Ascending aorta (tissue), 2 donors: ENCODE results near the gene SLC9A2. TPM values are rescaled to one million over a fixed set of nuclear protein-coding genes. Genes with fewer than 3 reads are reported as not detected.
A peak's percentile ranks its signal among the peaks of the same experiment; 100 is the strongest.

Experiments used
- DNase-seq, 2 donors: peaks; one replicate each; pipeline ENCODE4 v3.0.0-alpha.2; 2019; ENCODE audit warnings: low spot score in 2 of 2
- H3K27ac ChIP-seq, 2 donors: fragments of 200-600 bp; sonication (generic); one replicate each; pipeline ENCODE4 v1.5.1; 2016 to 2017; ENCODE audit warnings: mild to moderate bottlenecking in 1 of 2
- H3K27me3 ChIP-seq: fragments of 200-600 bp; sonication (generic); one replicate; pipeline ENCODE4 v1.5.1; 2017
- H3K36me3 ChIP-seq, 2 donors: fragments of 200-600 bp; sonication (generic); one replicate each; pipeline ENCODE4 v1.5.1; 2016
- H3K4me1 ChIP-seq, 2 donors: fragments of 200-600 bp; sonication (generic); one replicate each; pipeline ENCODE4 v1.5.1; 2016 to 2017; ENCODE audit warnings: mild to moderate bottlenecking in 1 of 2
- H3K4me3 ChIP-seq, 2 donors: fragments of 200-600 bp; sonication (generic); one replicate each; pipeline ENCODE4 v1.5.1; 2016 to 2017; ENCODE audit warnings: mild to moderate bottlenecking in 1 of 2
- H3K9me3 ChIP-seq, 2 donors: fragments of 200-600 bp; sonication (generic); one replicate each; pipeline ENCODE4 v1.5.1; 2016
- intact Hi-C: fragments of 100-400 bp; cut with DNase I; formaldehyde crosslinking; loops from one replicate; pipeline ENCODE4 v1.15.1; 2023
- total RNA-seq: library from RNA; depleted of rRNA; stranded (reverse); fragments of >200 nt; gene quantifications from one replicate; pipeline ENCODE4 v1.1.0, GENCODE V29; 2016
- TF ChIP-seq, protein P1 (sequence below), 3 experiments: fragments of 200-600 bp in 2 of 3; fragments of 450-650 bp in 1 of 3; sonication (generic) in 2 of 3; IDR thresholded peaks; one replicate each; pipeline ENCODE4 v1.5.1; 2016 to 2019; ENCODE audit warnings: antibody characterized with exemption in 3 of 3, mild to moderate bottlenecking in 1 of 3, moderate library complexity in 1 of 3

Gene SLC9A2
- total RNA-seq, 1 donor from 2014 or later = not detected

DNA sequence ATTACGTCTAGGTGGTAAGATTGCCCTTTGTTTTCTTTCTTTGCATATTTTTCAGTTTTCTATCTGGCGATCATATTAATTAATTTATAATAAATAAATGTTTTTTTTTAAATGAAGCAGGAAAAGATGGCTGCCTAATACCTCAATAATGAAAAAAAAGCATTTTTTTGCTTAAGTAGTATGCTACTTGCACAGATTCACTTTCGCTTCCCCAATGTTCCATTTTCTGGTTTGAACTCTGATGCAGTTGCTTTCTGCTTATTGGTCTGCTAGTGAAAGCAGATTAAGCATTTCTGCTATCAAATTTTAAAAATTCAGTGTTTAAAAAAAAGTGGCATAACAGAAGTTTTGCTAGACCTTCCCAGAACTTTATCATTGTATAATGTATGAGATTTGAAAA, 130.6 kb downstream of the SLC9A2 start:
- intact Hi-C loops = no loop called here

DNA sequence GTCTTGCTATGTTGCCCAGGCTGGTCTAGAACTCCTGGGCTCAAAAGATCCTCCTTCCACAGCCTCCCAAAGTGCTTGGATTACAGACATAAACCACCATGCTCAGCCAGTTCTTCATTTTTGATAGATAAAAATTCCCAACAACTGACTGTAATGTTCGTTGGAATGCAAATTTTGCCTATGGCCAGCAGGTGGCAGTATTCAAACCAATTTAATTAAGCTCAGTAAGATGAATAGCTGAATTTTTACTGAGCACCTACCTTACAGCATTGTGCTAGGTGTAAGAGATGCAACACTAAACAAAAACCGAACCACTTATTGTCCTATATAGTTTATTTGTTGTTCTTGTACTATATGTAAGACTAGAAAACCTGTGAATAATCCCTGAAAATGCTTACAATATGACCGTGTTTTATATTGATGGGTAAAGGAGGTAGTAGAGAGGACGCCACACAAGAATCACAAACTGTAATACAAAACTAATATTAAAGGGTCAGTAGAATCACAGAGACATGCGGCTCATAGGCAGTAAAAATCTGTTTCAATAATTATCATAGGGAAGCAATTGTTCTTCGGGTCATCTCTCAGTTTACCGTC, 134.3 kb downstream of the SLC9A2 start:
- DNase-seq = no peak
- Histone ChIP-seq H3K27ac (no peak overlapping the region), H3K4me3 (no peak overlapping the region), H3K4me1 (no peaks in the 10 kb centered on the region), H3K9me3 (no peaks in the 10 kb centered on the region), H3K27me3 (no peaks in the 10 kb centered on the region), H3K36me3 (no peaks in the 10 kb centered on the region)
- intact Hi-C loops = no loop called here
- TF ChIP-seq, protein P1, sequence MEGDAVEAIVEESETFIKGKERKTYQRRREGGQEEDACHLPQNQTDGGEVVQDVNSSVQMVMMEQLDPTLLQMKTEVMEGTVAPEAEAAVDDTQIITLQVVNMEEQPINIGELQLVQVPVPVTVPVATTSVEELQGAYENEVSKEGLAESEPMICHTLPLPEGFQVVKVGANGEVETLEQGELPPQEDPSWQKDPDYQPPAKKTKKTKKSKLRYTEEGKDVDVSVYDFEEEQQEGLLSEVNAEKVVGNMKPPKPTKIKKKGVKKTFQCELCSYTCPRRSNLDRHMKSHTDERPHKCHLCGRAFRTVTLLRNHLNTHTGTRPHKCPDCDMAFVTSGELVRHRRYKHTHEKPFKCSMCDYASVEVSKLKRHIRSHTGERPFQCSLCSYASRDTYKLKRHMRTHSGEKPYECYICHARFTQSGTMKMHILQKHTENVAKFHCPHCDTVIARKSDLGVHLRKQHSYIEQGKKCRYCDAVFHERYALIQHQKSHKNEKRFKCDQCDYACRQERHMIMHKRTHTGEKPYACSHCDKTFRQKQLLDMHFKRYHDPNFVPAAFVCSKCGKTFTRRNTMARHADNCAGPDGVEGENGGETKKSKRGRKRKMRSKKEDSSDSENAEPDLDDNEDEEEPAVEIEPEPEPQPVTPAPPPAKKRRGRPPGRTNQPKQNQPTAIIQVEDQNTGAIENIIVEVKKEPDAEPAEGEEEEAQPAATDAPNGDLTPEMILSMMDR (IDR thresholded peaks at IDR 0.05) = peak; percentile 35 to 77 (median 66)

More for the DNA sequence above, 130.6 kb downstream of the SLC9A2 start:
- H3K27me3 ChIP-seq = no peaks in the 10 kb centered on the region
- H3K36me3 ChIP-seq = no peaks in the 10 kb centered on the region
- DNase-seq = no peak
- no peak overlapping the region for H3K27ac ChIP-seq
- no peaks in the 10 kb centered on the region for H3K9me3 ChIP-seq
- H3K4me3 ChIP-seq = no peak overlapping the region
- H3K4me1 ChIP-seq = no peaks in the 10 kb centered on the region
- TF ChIP-seq, protein P1 (IDR thresholded peaks at IDR 0.05) = no peak

DNA sequence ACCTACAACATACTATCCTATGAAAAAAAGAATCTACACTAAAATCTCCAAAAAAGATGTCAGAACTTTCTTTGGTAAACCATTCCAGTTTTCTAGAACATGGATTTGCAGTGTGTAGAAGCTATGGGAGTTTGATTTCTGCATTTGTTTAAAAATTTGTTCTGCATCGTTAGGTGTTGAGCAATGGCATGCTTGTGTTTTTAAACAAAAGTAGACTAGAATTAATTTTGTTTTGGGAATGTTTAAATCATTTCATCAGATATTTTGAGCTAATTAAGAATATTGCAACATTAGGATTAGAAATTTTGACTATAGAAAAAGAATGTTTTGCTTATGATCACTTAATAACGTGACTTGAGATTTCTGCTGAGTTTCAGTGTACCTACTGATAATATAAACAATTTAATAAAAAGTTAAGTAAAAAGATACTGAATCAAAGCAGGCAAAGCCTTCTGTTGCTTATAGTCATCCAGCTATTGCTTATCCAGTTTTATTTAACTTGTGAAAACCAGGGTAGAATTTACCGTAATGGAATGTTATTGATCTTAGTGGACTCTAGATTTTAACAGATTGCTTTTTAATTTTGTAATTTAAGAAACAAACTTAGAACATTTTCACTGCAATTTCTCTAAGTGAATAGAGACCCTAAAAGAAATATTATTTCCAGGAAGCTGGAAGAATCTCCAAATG, 135.2 kb downstream of the SLC9A2 start:
- no peaks in the 10 kb centered on the region for H3K9me3 ChIP-seq
- TF ChIP-seq, protein P1 (IDR thresholded peaks at IDR 0.05) = no peak
- H3K27ac ChIP-seq = no peak overlapping the region
- H3K27me3 ChIP-seq = no peaks in the 10 kb centered on the region
- H3K4me3 ChIP-seq = no peak overlapping the region
- intact Hi-C loops = no loop called here
- H3K4me1 ChIP-seq = no peaks in the 10 kb centered on the region
- DNase-seq = no peak
- H3K36me3 ChIP-seq = no peaks in the 10 kb centered on the region

DNA sequence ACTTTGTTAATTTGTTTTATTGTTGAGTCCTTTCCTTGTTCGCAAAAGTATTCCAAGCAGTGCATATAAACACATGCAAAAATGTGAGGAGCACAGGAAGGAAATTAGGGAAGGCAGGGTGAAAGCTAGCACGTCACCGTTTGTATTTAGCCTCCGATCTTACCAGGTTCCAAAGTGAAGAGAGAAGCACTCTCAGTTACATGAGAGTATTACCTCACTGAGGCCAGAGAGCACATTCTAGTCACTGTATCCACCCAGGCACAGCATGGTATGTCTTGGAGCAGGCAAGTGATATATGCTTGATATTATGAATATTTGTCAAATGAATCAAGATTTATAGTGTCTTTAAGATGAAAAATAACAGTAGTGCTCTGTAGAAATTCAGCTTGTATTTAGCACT, 135.9 kb downstream of the SLC9A2 start:
- H3K4me3 ChIP-seq = no peak overlapping the region
- H3K4me1 ChIP-seq = no peaks in the 10 kb centered on the region
- H3K9me3 ChIP-seq = no peaks in the 10 kb centered on the region
- no peak overlapping the region for H3K27ac ChIP-seq
- no peaks in the 10 kb centered on the region for H3K36me3 ChIP-seq
- intact Hi-C loops = no loop called here
- DNase-seq = no peak
- TF ChIP-seq, protein P1 (IDR thresholded peaks at IDR 0.05) = no peak
- no peaks in the 10 kb centered on the region for H3K27me3 ChIP-seq

DNA sequence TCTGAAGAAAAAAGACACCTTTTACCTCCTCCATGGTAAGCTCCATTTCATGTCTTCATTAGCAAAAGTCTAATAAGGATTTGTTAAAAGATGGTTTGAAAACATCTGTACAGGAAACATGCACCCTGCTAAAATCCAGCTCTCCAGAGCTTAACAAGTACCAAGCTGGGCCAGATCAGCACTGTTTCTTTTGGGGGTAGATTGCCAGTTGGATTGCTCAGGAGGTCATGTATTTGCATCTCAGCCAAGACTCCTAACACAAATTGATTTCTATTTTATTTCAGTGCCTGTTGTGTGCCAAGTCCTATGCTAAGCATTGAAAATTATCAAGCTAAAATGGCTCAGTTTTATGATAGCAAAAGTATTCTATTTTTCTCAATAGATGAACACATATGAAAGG, 139.1 kb downstream of the SLC9A2 start:
- intact Hi-C loops = no loop called here
- TF ChIP-seq, protein P1 (IDR thresholded peaks at IDR 0.05) = no peak
- DNase-seq = no peak
- Histone ChIP-seq H3K9me3 (no peaks in the 10 kb centered on the region), H3K4me1 (no peaks in the 10 kb centered on the region), H3K4me3 (no peak overlapping the region), H3K36me3 (no peaks in the 10 kb centered on the region), H3K27ac (no peak overlapping the region), H3K27me3 (no peaks in the 10 kb centered on the region)

Other genes starting within 250 kb of the SLC9A2 start
- gene IL18RAP, start 196.4 kb upstream of the SLC9A2 start, total RNA-seq = 0.11 TPM
- not detected for gene SLC9A4, start 146.3 kb upstream of the SLC9A2 start, total RNA-seq
- not detected for gene TMEM182, start 142.5 kb downstream of the SLC9A2 start, total RNA-seq